ENCODE data around the gene MTCL1.

GRCh38 chr18:8766559-8767293 is 61.4 kb downstream of the MTCL1 start:
- TF ChIP-seq CTCF (IDR thresholded peaks at IDR 0.05) (no peak), POLR2A (IDR thresholded peaks at IDR 0.05) (no peak)

Measured in ovary (tissue), 3 donors.